Effector memory CD4-positive, alpha-beta T cell (primary cell): Measurements from ENCODE around the gene KRTAP20-1.

Experiments
- DNase-seq, 3 donors: peaks; one replicate each; pipeline ENCODE4 v3.0.0-alpha.2; 2020
- H3K27ac ChIP-seq: 2 replicates; pipeline ENCODE4 v1.7.0; 2013; ENCODE audit warnings: mild to moderate bottlenecking, low read length, moderate library complexity; ENCODE audit not compliant: insufficient read depth, poor library complexity, severe bottlenecking
- H3K27me3 ChIP-seq: replicated peaks from 2 replicates; pipeline ENCODE4 v1.7.0; 2013; ENCODE audit warnings: mild to moderate bottlenecking, low read length; ENCODE audit not compliant: insufficient read depth, control insufficient read depth, poor library complexity, severe bottlenecking
- H3K36me3 ChIP-seq: 2 replicates; pipeline ENCODE4 v1.7.0; 2013; ENCODE audit warnings: mild to moderate bottlenecking, low read length, moderate library complexity; ENCODE audit not compliant: control insufficient read depth, insufficient read depth
- H3K4me1 ChIP-seq: 2 replicates; pipeline ENCODE4 v1.7.0; 2013; ENCODE audit warnings: low read length, mild to moderate bottlenecking; ENCODE audit not compliant: control insufficient read depth, insufficient read depth, poor library complexity, severe bottlenecking
- H3K4me3 ChIP-seq: 2 replicates; pipeline ENCODE4 v1.7.0; 2013; ENCODE audit warnings: low read length, low read depth, mild to moderate bottlenecking; ENCODE audit not compliant: insufficient read depth, poor library complexity, severe bottlenecking
- H3K9me3 ChIP-seq: 2 replicates; pipeline ENCODE4 v1.7.0; 2013; ENCODE audit warnings: mild to moderate bottlenecking, low read length, moderate library complexity; ENCODE audit not compliant: control insufficient read depth

Gene KRTAP20-1

GRCh38 chr21:30605968-30606367 lies 10.3 kb upstream of the KRTAP20-1 start:
- Histone ChIP-seq H3K4me3 (no peak overlapping the region), H3K27me3 (no peaks in the 10 kb centered on the region), H3K9me3 (no peaks in the 10 kb centered on the region), H3K36me3 (no peaks in the 10 kb centered on the region), H3K27ac (no peak overlapping the region), H3K4me1 (no peaks in the 10 kb centered on the region)
- DNase-seq = no peak

GRCh38 chr21:30612132-30612531 lies 4.1 kb upstream of the KRTAP20-1 start:
- Histone ChIP-seq H3K27me3 (no peaks in the 10 kb centered on the region), H3K36me3 (no peaks in the 10 kb centered on the region), H3K4me1 (no peaks in the 10 kb centered on the region), H3K27ac (no peak overlapping the region), H3K4me3 (no peak overlapping the region), H3K9me3 (no peaks in the 10 kb centered on the region)
- DNase-seq = no peak

GRCh38 chr21:30613836-30614235 lies 2.4 kb upstream of the KRTAP20-1 start, which contains the start of gene KRTAP6-1:
KRTAP6-1 (minus strand) TSS chr21:30613930; CDS start chr21:30613904, 26 bp downstream.
- Histone ChIP-seq H3K27ac (no peak within 1 kb of the TSS), H3K36me3 (no peaks in the 10 kb centered on the region), H3K4me3 (no peak within 1 kb of the TSS), H3K9me3 (no peaks in the 10 kb centered on the region), H3K27me3 (no peaks in the 10 kb centered on the region), H3K4me1 (no peaks in the 10 kb centered on the region)
- DNase-seq = no peak

- no peak overlapping the region for H3K4me3 ChIP-seq
- no peak overlapping the region for H3K27ac ChIP-seq
- no peaks in the 10 kb centered on the region for H3K27me3 ChIP-seq
- DNase-seq = no peak
- H3K36me3 ChIP-seq = no peaks in the 10 kb centered on the region
- no peaks in the 10 kb centered on the region for H3K4me1 ChIP-seq
- no peaks in the 10 kb centered on the region for H3K9me3 ChIP-seq
These were observed 1.0 kb upstream of the KRTAP20-1 start for GRCh38 chr21:30615199-30615598.

GRCh38 chr21:30620080-30620479 lies 3.9 kb downstream of the KRTAP20-1 start:
- Histone ChIP-seq H3K9me3 (no peaks in the 10 kb centered on the region), H3K36me3 (no peaks in the 10 kb centered on the region), H3K27ac (no peak overlapping the region), H3K27me3 (no peaks in the 10 kb centered on the region), H3K4me1 (no peaks in the 10 kb centered on the region), H3K4me3 (no peak overlapping the region)
- no peak for DNase-seq

- DNase-seq = no peak
- H3K27me3 ChIP-seq = no peaks in the 10 kb centered on the region
- H3K27ac ChIP-seq = no peak within 1 kb of the TSS
- H3K4me3 ChIP-seq = no peak within 1 kb of the TSS
- no peaks in the 10 kb centered on the region for H3K4me1 ChIP-seq
- no peaks in the 10 kb centered on the region for H3K36me3 ChIP-seq
- no peaks in the 10 kb centered on the region for H3K9me3 ChIP-seq
These were observed 4.3 kb downstream of the KRTAP20-1 start, which contains the start of gene KRTAP20-4 for GRCh38 chr21:30620522-30620921. KRTAP20-4 (plus strand) TSS chr21:30620627.

GRCh38 chr21:30623362-30623761 lies 7.1 kb downstream of the KRTAP20-1 start:
- no peaks in the 10 kb centered on the region for H3K9me3 ChIP-seq
- H3K36me3 ChIP-seq = no peaks in the 10 kb centered on the region
- no peak overlapping the region for H3K27ac ChIP-seq
- DNase-seq = no peak
- H3K4me1 ChIP-seq = no peaks in the 10 kb centered on the region
- no peaks in the 10 kb centered on the region for H3K27me3 ChIP-seq
- no peak overlapping the region for H3K4me3 ChIP-seq

- Histone ChIP-seq H3K27ac (no peak overlapping the region), H3K9me3 (no peaks in the 10 kb centered on the region), H3K4me3 (no peak overlapping the region)
These were observed 9.4 kb downstream of the KRTAP20-1 start for GRCh38 chr21:30625449-30626165.

GRCh38 chr21:30628109-30628508 lies 11.9 kb downstream of the KRTAP20-1 start:
- Histone ChIP-seq H3K4me3 (no peak overlapping the region), H3K36me3 (no peaks in the 10 kb centered on the region), H3K27ac (no peak overlapping the region), H3K27me3 (no peaks in the 10 kb centered on the region), H3K4me1 (no peaks in the 10 kb centered on the region), H3K9me3 (no peaks in the 10 kb centered on the region)
- no peak for DNase-seq

More at GRCh38 chr21:30625449-30626165, 9.4 kb downstream of the KRTAP20-1 start:
- no peaks in the 10 kb centered on the region for H3K27me3 ChIP-seq
- H3K36me3 ChIP-seq = no peaks in the 10 kb centered on the region
- no peak for DNase-seq
- H3K4me1 ChIP-seq = no peaks in the 10 kb centered on the region

- Histone ChIP-seq H3K4me1 (no peaks in the 10 kb centered on the region), H3K9me3 (no peaks in the 10 kb centered on the region)
These were observed 13.0 kb downstream of the KRTAP20-1 start for GRCh38 chr21:30629200-30629599.

More at GRCh38 chr21:30629200-30629599, 13.0 kb downstream of the KRTAP20-1 start:
- Histone ChIP-seq H3K36me3 (no peaks in the 10 kb centered on the region), H3K27ac (no peak overlapping the region), H3K4me3 (no peak overlapping the region), H3K27me3 (no peaks in the 10 kb centered on the region)
- DNase-seq = no peak
